A549 (cell line): ENCODE measurements around the gene GPD2. TPM values are rescaled to one million over a fixed set of nuclear protein-coding genes. Genes with fewer than 3 reads are reported as not detected.

Experiments used
- ATAC-seq, 2 experiments: fragments of 200-7000 bp in 1 of 2; fragments of >200 bp in 1 of 2; cut with Nextera tagmentation in 1 of 2; cut with Tn5 transposase in 1 of 2; 3 replicates each; pipeline versions ENCODE4 v1.8.0 to v1.9.1; 2018 to 2020; ENCODE audit warnings: mild to moderate bottlenecking in 1 of 2, moderate library complexity in 1 of 2
- CTCF ChIA-PET: fragments of 300-600 bp; sonication (Branson Sonifier 250); formaldehyde crosslinking; extraction: SDS; loops from one replicate; lab custom pipeline; 2021; ENCODE audit warnings: antibody characterized with exemption, inconsistent platforms; lab: Yijun Ruan, JAX
- POLR2A ChIA-PET: fragments of 350-600 bp; formaldehyde crosslinking; extraction: SDS; loops from one replicate; lab custom pipeline; 2021; ENCODE audit warnings: antibody characterized with exemption, inconsistent platforms; lab: Yijun Ruan, JAX
- DNase-seq, 2 experiments: peaks; one replicate each; pipeline versions ENCODE4 v3.0.0 to v3.0.0-alpha.2; 2011 to 2016; ENCODE audit warnings: low read depth in 1 of 2, low spot score in 1 of 2
- FAIRE-seq: peaks from 2 replicates; lab custom pipeline; 2011; peaks lifted over from hg19 to GRCh38; lab: Jason Lieb, UNC
- H3K27ac ChIP-seq, 2 experiments: fragments of >200 bp; sonication (Bioruptor Twin); formaldehyde crosslinking; 3 replicates each; pipeline ENCODE4 v1.5.1; 2016 to 2017
- H3K4me1 ChIP-seq: fragments of >200 bp; sonication (Bioruptor Twin); formaldehyde crosslinking; 3 replicates; pipeline ENCODE4 v1.6.1; 2016
- H3K4me2 ChIP-seq: fragments of >200 bp; sonication (Bioruptor Twin); formaldehyde crosslinking; 3 replicates; pipeline ENCODE4 v1.6.1; 2016
- H3K4me3 ChIP-seq: fragments of >200 bp; sonication (Bioruptor Twin); formaldehyde crosslinking; 3 replicates; pipeline ENCODE4 v1.5.1; 2016
- H3K9me3 ChIP-seq: fragments of >200 bp; sonication (Bioruptor Twin); formaldehyde crosslinking; 3 replicates; pipeline ENCODE4 v1.6.1; 2016
- CTCF ChIP-seq: fragments of >200 bp; sonication (Bioruptor Twin); formaldehyde crosslinking; IDR thresholded peaks from 3 replicates; pipeline ENCODE4 v1.5.1; 2016
- ELK1 ChIP-seq: fragments of 150-350 bp; IDR thresholded peaks from 2 replicates; pipeline ENCODE4 v1.6.1; 2014; ENCODE audit warnings: low read depth, mild to moderate bottlenecking, low read length
- ESRRA ChIP-seq: fragments of 150-350 bp; IDR thresholded peaks from 2 replicates; pipeline ENCODE4 v1.6.1; 2014; ENCODE audit warnings: mild to moderate bottlenecking, low read length, borderline replicate concordance
- FOSB ChIP-seq: fragments of 250-450 bp; sonication (Bioruptor Pico); IDR thresholded peaks from 2 replicates; pipeline ENCODE4 v1.5.0; 2020; ENCODE audit warnings: mild to moderate bottlenecking, moderate library complexity
- FOXS1 ChIP-seq: fragments of 250-450 bp; sonication (Bioruptor Pico); IDR thresholded peaks from 2 replicates; pipeline ENCODE4 v1.5.0; 2020; ENCODE audit warnings: mild to moderate bottlenecking, moderate library complexity
- HDAC2 ChIP-seq: fragments of 200-600 bp; sonication (generic); IDR thresholded peaks from 2 replicates; pipeline ENCODE4 v1.6.1; 2016
- HES2 ChIP-seq: fragments of >200 bp; sonication (Bioruptor Twin); formaldehyde crosslinking; IDR thresholded peaks from 2 replicates; pipeline ENCODE4 v1.6.1; 2016
- HMGXB4 ChIP-seq: fragments of 250-450 bp; sonication (Bioruptor Pico); IDR thresholded peaks from 2 replicates; pipeline ENCODE4 v1.5.0; 2021; ENCODE audit warnings: mild to moderate bottlenecking, moderate library complexity, borderline replicate concordance
- JUNB ChIP-seq: fragments of >200 bp; sonication (Bioruptor Twin); formaldehyde crosslinking; IDR thresholded peaks from 2 replicates; pipeline ENCODE4 v1.6.1; 2016
- KDM1A ChIP-seq: fragments of 200-600 bp; sonication (generic); IDR thresholded peaks from 2 replicates; pipeline ENCODE4 v1.6.1; 2016; ENCODE audit warnings: low read depth, mild to moderate bottlenecking
- KDM5A ChIP-seq: fragments of 200-600 bp; sonication (generic); IDR thresholded peaks from 2 replicates; pipeline ENCODE4 v1.6.1; 2016; ENCODE audit warnings: antibody characterized with exemption, mild to moderate bottlenecking
- MAFK ChIP-seq: fragments of 450-650 bp; IDR thresholded peaks from 2 replicates; pipeline ENCODE4 v1.6.1; 2014; ENCODE audit not compliant: partially characterized antibody
- MAX ChIP-seq: IDR thresholded peaks from 2 replicates; pipeline ENCODE4 v1.6.1; 2012
- MAZ ChIP-seq: fragments of 150-350 bp; IDR thresholded peaks from 2 replicates; pipeline ENCODE4 v1.6.1; 2014; ENCODE audit warnings: antibody characterized with exemption, low read depth, low read length, borderline replicate concordance
- NPAS2 ChIP-seq: fragments of 250-450 bp; sonication (Bioruptor Pico); IDR thresholded peaks from 2 replicates; pipeline ENCODE4 v1.8.0; 2022; ENCODE audit warnings: mild to moderate bottlenecking, moderate library complexity, borderline replicate concordance
- PHF8 ChIP-seq: fragments of 200-600 bp; sonication (generic); IDR thresholded peaks from 2 replicates; pipeline ENCODE4 v1.6.1; 2016; ENCODE audit warnings: low read depth, mild to moderate bottlenecking, antibody characterized with exemption, moderate library complexity, borderline replicate concordance
- RCOR1 ChIP-seq: fragments of 150-350 bp; IDR thresholded peaks from 2 replicates; pipeline ENCODE4 v1.6.1; 2014; ENCODE audit warnings: antibody characterized with exemption, low read length, low read depth
- REST ChIP-seq: fragments of 200-600 bp; sonication (generic); IDR thresholded peaks from 2 replicates; pipeline ENCODE4 v1.6.1; 2016; ENCODE audit warnings: antibody characterized with exemption, mild to moderate bottlenecking, moderate library complexity
- SMC3 ChIP-seq: fragments of >200 bp; sonication (Bioruptor Twin); formaldehyde crosslinking; IDR thresholded peaks from 3 replicates; pipeline ENCODE4 v1.6.1; 2018; ENCODE audit warnings: inconsistent platforms
- ZSCAN20 ChIP-seq: fragments of 250-450 bp; sonication (Bioruptor Pico); IDR thresholded peaks from 2 replicates; pipeline ENCODE4 v1.8.0; 2022; ENCODE audit warnings: mild to moderate bottlenecking, moderate library complexity
- WGBS: methylation state at CpG from one replicate; pipeline ENCODE4 v1.1.6; 2017; ENCODE audit errors: missing lambda C conversion rate; 5-methylcytosine and 5-hydroxymethylcytosine counted together
- polyA plus RNA-seq, 4 experiments: library from polyadenylated mRNA; depleted of rRNA in 3 of 4; stranded (reverse); fragments of >200 nt; fragmentation: RNase III in 1 of 4; extraction: RNeasy Plus Mini Kit Qiagen cat#74134 plus additional on column Dnase treatment in 1 of 4; gene quantifications; 2 replicates in 3 of 4; 3 replicates in 1 of 4; pipeline ENCODE4 v1.2.3, GENCODE V29; 2011 to 2017

The GPD2 gene
- polyA plus RNA-seq, 2 of the 4 experiments (the other 2 are of a cell fraction), result 26.6 to 39.6 TPM

- ChIA-PET POLR2A (interaction anchor here (1.0 kb wide), 1 partner anchor 152 kb away, joined by 4 read pairs; no protein-coding TSS in a partner anchor), CTCF (interaction anchor here (0.9 to 1.6 kb wide), 4 partner anchors 11 to 851 kb away, joined by 3 read pairs; no protein-coding TSS in a partner anchor)
- peak in 1 of 2 experiments; percentile 68; a peak in 2 of 6 replicates for ATAC-seq
- H3K4me1 ChIP-seq, result peaks cover 17% of the 10 kb centered on the region
- TF ChIP-seq HDAC2 (no peak), JUNB (no peak), SMC3 (no peak), KDM5A (no peak), PHF8 (no peak), CTCF (no peak), REST (no peak), ZSCAN20 (no peak), HES2 (no peak), ELK1 (no peak), MAX (no peak), NPAS2 (no peak), HMGXB4 (CRISPR knock-in tag) (no peak), MAZ (no peak), FOSB (CRISPR knock-in tag) (no peak)
- TF ChIP-seq, all 56 proteins: peak for 0
- FAIRE-seq, result no peak
- Histone ChIP-seq H3K9me3 (no peaks in the 10 kb centered on the region), H3K27ac (no peak overlapping the region), H3K4me3 (no peak overlapping the region), H3K4me2 (no peak overlapping the region)
- WGBS, result 48% methylated on average over 4 of the region's 4 CpGs
- DNase-seq, result peak in 1 of 2 experiments; percentile 10
Observed at GRCh38 chr2:156486147-156486546, 50.0 kb downstream of the GPD2 start.

- no peak for FAIRE-seq
- POLR2A ChIA-PET, result interaction anchor here (1.0 kb wide), 1 partner anchor 152 kb away, joined by 4 read pairs; no protein-coding TSS in a partner anchor
Observed at GRCh38 chr2:156486614-156487013, 50.4 kb downstream of the GPD2 start.

More at GRCh38 chr2:156486614-156487013, 50.4 kb downstream of the GPD2 start:
- no peak overlapping the region for H3K4me3 ChIP-seq
- H3K9me3 ChIP-seq, result no peaks in the 10 kb centered on the region
- no peak overlapping the region for H3K4me2 ChIP-seq
- H3K4me1 ChIP-seq, result peaks cover 17% of the 10 kb centered on the region
- no peak overlapping the region for H3K27ac ChIP-seq
- no peak for DNase-seq
- WGBS, result 91% methylated on average over 2 of the region's 2 CpGs
- ATAC-seq, result no peak
- TF ChIP-seq KDM1A (no peak), MAFK (peak; percentile 65), RCOR1 (no peak), ESRRA (no peak), FOXS1 (no peak)
- CTCF ChIA-PET, result interaction anchor here (1.0 to 1.6 kb wide), 2 partner anchors 11 to 95 kb away, joined by 3 read pairs; no protein-coding TSS in a partner anchor
